ENCODE results near the gene FAF1.

FAF1 gene

GRCh38 chr1:50705041-50705440 lies 255.0 kb downstream of the FAF1 start:
- no peak for TF ChIP-seq CTCF (IDR thresholded peaks at IDR 0.05; ENCODE audit: control extremely low read depth, extremely low read depth, low read depth, missing control alignments)
- ChIA-PET POLR2A (interaction anchor here (0.5 kb wide), 1 partner anchor 155 kb away, joined by 5 read pairs; no protein-coding TSS in a partner anchor), CTCF (interaction anchor here (0.8 to 2.5 kb wide), 14 partner anchors 9 to 337 kb away, joined by 3 to 14 read pairs (median 4); no protein-coding TSS in a partner anchor)
- no peak for DNase-seq (ENCODE audit: extremely low spot score)

GRCh38 chr1:50704126-50704525 lies 255.9 kb downstream of the FAF1 start:
- ChIA-PET POLR2A (no interaction called here), CTCF (interaction anchor here (1.1 to 2.4 kb wide), 16 partner anchors 9 to 336 kb away, joined by 3 to 10 read pairs (median 4); no protein-coding TSS in a partner anchor)
- TF ChIP-seq CTCF (IDR thresholded peaks at IDR 0.05; ENCODE audit: control extremely low read depth, extremely low read depth, low read depth, missing control alignments) = peak; percentile 78
- DNase-seq (ENCODE audit: extremely low spot score) = peak; percentile 46

GRCh38 chr1:50703240-50703639 lies 256.8 kb downstream of the FAF1 start:
- TF ChIP-seq CTCF (IDR thresholded peaks at IDR 0.05; ENCODE audit: control extremely low read depth, extremely low read depth, low read depth, missing control alignments) = no peak
- CTCF ChIA-PET = interaction anchor here (0.8 to 2.4 kb wide), 12 partner anchors 10 to 336 kb away, joined by 3 to 10 read pairs (median 4); no protein-coding TSS in a partner anchor
- POLR2A ChIA-PET = no interaction called here
- no peak for DNase-seq (ENCODE audit: extremely low spot score)

DNA sequence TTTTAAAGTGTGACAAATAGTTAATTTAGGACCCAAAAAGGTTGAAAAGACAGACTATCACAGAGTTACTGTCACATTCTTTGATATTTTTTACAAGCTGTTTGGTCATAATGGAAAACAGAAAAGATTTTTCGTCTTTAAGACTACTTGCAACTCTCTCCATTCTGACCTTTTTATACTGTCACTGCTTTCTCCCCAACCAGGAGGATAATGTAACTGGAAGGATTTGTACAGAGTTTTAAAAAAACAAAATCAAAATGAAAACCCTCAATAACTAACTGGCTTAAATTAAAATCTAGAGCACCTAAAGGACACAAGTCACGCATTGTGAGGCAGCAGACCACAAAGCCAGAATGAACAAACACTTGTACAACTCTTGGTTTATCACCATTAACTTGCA lies 257.7 kb downstream of the FAF1 start:
- no peak for TF ChIP-seq CTCF (IDR thresholded peaks at IDR 0.05; ENCODE audit: control extremely low read depth, extremely low read depth, low read depth, missing control alignments)
- CTCF ChIA-PET = interaction anchor here (1.5 to 2.1 kb wide), 5 partner anchors 11 to 335 kb away, joined by 4 to 10 read pairs (median 5); no protein-coding TSS in a partner anchor
- no peak for DNase-seq (ENCODE audit: extremely low spot score)
- POLR2A ChIA-PET = no interaction called here

GRCh38 chr1:50701706-50702317 lies 258.3 kb downstream of the FAF1 start:
- ChIA-PET CTCF (interaction anchor here (2.1 kb wide), 1 partner anchor 334 kb away, joined by 6 read pairs; no protein-coding TSS in a partner anchor), POLR2A (no interaction called here)
- no peak for DNase-seq (ENCODE audit: extremely low spot score)

DNA sequence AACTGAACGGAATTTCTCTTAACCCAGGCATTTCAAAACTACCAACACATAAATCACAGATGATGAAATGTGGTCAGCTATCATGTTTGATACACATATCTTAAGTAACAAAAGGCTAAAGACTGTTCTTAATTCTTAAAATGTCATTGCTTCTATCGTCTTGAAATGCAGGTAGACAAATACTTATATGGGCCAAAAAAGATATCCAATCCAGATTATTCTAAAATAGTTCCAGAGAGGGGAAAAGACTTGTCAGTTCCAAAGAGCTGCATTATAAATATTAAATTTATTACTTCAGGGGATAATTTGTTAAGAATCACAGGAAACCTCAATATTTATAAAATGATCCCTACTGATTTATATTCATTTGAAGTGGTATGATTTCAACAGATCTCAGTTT lies 259.4 kb downstream of the FAF1 start:
- no peak for DNase-seq (ENCODE audit: extremely low spot score)
- POLR2A ChIA-PET = no interaction called here
- CTCF ChIA-PET = no interaction called here
- no peak for TF ChIP-seq CTCF (IDR thresholded peaks at IDR 0.05; ENCODE audit: control extremely low read depth, extremely low read depth, low read depth, missing control alignments)

More at GRCh38 chr1:50701706-50702317, 258.3 kb downstream of the FAF1 start:
- no peak for TF ChIP-seq CTCF (IDR thresholded peaks at IDR 0.05; ENCODE audit: control extremely low read depth, extremely low read depth, low read depth, missing control alignments)

Data from GM10248 (cell line).